Mesothelial cell of epicardium (in vitro differentiated cells): ENCODE measurements around the gene GALNT2. TPM values are rescaled to one million over a fixed set of nuclear protein-coding genes. Genes with fewer than 3 reads are reported as not detected.

ENCODE experiments used
- DNase-seq, 2 experiments: peaks; one replicate each; pipeline ENCODE4 v3.0.0; 2021; ENCODE audit warnings: low spot score in 2 of 2; ENCODE audit not compliant: unreplicated experiment in 2 of 2
- H3K27ac Mint-ChIP-seq: 2 replicates; pipeline ENCODE4 v1.8.0; 2021; ENCODE audit warnings: mixed read lengths
- H3K27me3 Mint-ChIP-seq: 2 replicates; pipeline ENCODE4 v1.8.0; 2021; ENCODE audit warnings: low read depth, mixed read lengths
- H3K36me3 Mint-ChIP-seq: 2 replicates; pipeline ENCODE4 v1.8.0; 2021; ENCODE audit warnings: mixed read lengths
- H3K4me1 Mint-ChIP-seq: 2 replicates; pipeline ENCODE4 v1.8.0; 2021; ENCODE audit warnings: mixed read lengths
- H3K4me3 Mint-ChIP-seq: 2 replicates; pipeline ENCODE4 v1.8.0; 2021; ENCODE audit warnings: mild to moderate bottlenecking, moderate library complexity, mixed read lengths
- H3K9me3 Mint-ChIP-seq: 2 replicates; pipeline ENCODE4 v1.8.0; 2021; ENCODE audit warnings: mixed read lengths
- CTCF ChIP-seq: fragments of 200-600 bp; sonication (generic); IDR thresholded peaks from one replicate; pipeline ENCODE4 v1.5.0; 2021; ENCODE audit warnings: antibody characterized with exemption; ENCODE audit not compliant: unreplicated experiment
- total RNA-seq: library from RNA; stranded (reverse); gene quantifications from 3 replicates; pipeline ENCODE4 v1.2.1, GENCODE V29; 2021

GALNT2 gene
- total RNA-seq, 1 donor from 2014 or later = 48.3 TPM

DNA sequence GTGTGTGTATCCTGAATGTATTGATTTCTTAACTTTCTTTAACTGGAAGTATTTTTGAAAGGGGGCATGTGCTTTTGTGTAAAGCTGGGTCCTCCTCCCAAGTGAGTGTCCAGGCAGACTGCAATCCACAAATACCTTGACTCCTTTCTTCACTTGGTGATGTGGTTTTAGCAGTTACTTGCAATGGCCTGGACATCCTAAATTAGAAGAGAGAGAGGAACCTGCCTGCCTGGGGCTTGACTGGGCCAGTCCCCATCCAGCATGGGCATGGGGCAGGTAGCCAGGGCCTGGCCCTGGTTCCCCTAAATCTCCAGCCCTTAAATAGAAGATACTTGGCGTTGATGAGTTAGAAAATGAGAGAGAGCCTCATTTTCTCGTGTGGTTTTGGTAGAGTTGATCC is 199.4 kb downstream of the GALNT2 start:
- Mint-ChIP-seq H3K4me3 (no peak overlapping the region), H3K4me1 (peaks cover 23% of the 10 kb centered on the region), H3K9me3 (no peaks in the 10 kb centered on the region), H3K27me3 (no peaks in the 10 kb centered on the region), H3K27ac (no peak overlapping the region), H3K36me3 (peaks cover 14% of the 10 kb centered on the region)
- no peak for TF ChIP-seq CTCF
- no peak for DNase-seq

- Mint-ChIP-seq H3K4me3 (no peak overlapping the region), H3K36me3 (peaks cover 14% of the 10 kb centered on the region), H3K4me1 (peaks cover 20% of the 10 kb centered on the region), H3K27me3 (no peaks in the 10 kb centered on the region), H3K27ac (no peak overlapping the region), H3K9me3 (no peaks in the 10 kb centered on the region)
- no peak for TF ChIP-seq CTCF
- no peak for DNase-seq
These were observed 200.5 kb downstream of the GALNT2 start for GRCh38 chr1:230267338-230268065.

GRCh38 chr1:230268371-230269170 is 201.5 kb downstream of the GALNT2 start:
- peak; percentile 37 for TF ChIP-seq CTCF
- Mint-ChIP-seq H3K36me3 (peaks cover 14% of the 10 kb centered on the region), H3K9me3 (no peaks in the 10 kb centered on the region), H3K27me3 (no peaks in the 10 kb centered on the region), H3K4me1 (peaks cover 17% of the 10 kb centered on the region), H3K4me3 (no peak overlapping the region), H3K27ac (no peak overlapping the region)
- no peak for DNase-seq

- no peak for DNase-seq
- no peaks in the 10 kb centered on the region for H3K9me3 Mint-ChIP-seq
- no peak overlapping the region for H3K27ac Mint-ChIP-seq
- no peaks in the 10 kb centered on the region for H3K27me3 Mint-ChIP-seq
- no peak overlapping the region for H3K4me3 Mint-ChIP-seq
- H3K4me1 Mint-ChIP-seq = peaks cover 17% of the 10 kb centered on the region
- no peaks in the 10 kb centered on the region for H3K36me3 Mint-ChIP-seq
- TF ChIP-seq CTCF = no peak
These were observed 203.1 kb downstream of the GALNT2 start for GRCh38 chr1:230270185-230270558.

DNA sequence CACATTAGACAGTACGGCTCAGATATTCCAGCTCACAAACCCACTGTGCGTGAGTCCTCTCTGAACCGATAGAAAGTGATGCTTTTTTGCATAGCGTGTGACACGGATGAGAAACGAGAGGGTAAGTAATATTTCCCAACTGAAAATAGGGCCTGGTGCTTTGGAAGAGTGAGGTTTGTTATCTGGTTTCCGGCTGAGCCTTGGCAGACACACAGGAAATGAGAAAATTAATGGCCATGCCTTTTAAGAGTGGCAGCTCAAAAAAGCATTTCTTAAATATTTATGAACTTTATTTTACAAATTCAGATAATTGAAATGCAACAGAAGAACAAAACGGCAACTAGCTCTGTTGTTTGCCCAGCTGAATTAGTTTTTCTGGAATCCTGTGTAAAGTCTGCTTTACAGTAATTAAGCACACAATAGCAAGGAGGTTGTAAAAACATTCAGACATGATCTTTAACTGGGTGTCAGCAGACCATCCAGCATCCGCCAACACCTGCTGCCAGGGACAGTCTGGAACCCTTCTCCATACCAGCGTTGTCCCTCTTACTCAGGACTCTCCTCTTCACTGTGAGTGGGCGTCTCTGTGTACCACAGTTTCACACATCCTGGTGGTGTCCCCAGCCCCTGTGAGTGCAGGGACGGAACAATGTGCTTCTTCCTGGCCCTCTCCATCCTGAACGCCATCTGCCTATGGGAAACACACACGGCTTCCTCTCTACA is 203.7 kb downstream of the GALNT2 start:
- no peaks in the 10 kb centered on the region for H3K27me3 Mint-ChIP-seq
- H3K36me3 Mint-ChIP-seq = no peaks in the 10 kb centered on the region
- DNase-seq = no peak
- H3K27ac Mint-ChIP-seq = no peak overlapping the region
- TF ChIP-seq CTCF = no peak
- no peak overlapping the region for H3K4me3 Mint-ChIP-seq
- peaks cover 17% of the 10 kb centered on the region for H3K4me1 Mint-ChIP-seq
- H3K9me3 Mint-ChIP-seq = no peaks in the 10 kb centered on the region
